GM23338 (cell line): Measurements from ENCODE around the gene ZNF592. TPM values are rescaled to one million over a fixed set of nuclear protein-coding genes. Genes with fewer than 3 reads are reported as not detected.

ENCODE experiments used
- ATAC-seq: fragments of 200-7000 bp; cut with Tn5 transposase; 3 replicates; pipeline ENCODE4 v1.9.1; 2020
- DNase-seq: peaks from one replicate; pipeline ENCODE4 v3.0.0-alpha.2; 2015; ENCODE audit warnings: low spot score
- H2AFZ ChIP-seq: fragments of 200-600 bp; sonication (generic); 2 replicates; pipeline ENCODE4 v1.8.0; 2016; ENCODE audit warnings: antibody characterized with exemption, mild to moderate bottlenecking, moderate library complexity
- H3F3A ChIP-seq: fragments of 200-600 bp; sonication (generic); replicated peaks from 2 replicates; pipeline ENCODE4 v1.8.0; 2017; ENCODE audit warnings: antibody characterized with exemption, mixed run types, low read depth
- H3K27ac ChIP-seq: fragments of 200-600 bp; sonication (generic); 2 replicates; pipeline ENCODE4 v1.6.1; 2016; ENCODE audit warnings: low read depth
- H3K27me3 ChIP-seq: fragments of 200-600 bp; sonication (generic); 2 replicates; pipeline ENCODE4 v1.8.0; 2016; ENCODE audit warnings: mild to moderate bottlenecking, mixed run types, moderate library complexity; ENCODE audit not compliant: insufficient read depth
- H3K36me3 ChIP-seq: fragments of 200-600 bp; sonication (generic); 2 replicates; pipeline ENCODE4 v1.8.0; 2016; ENCODE audit warnings: mild to moderate bottlenecking; ENCODE audit not compliant: insufficient read depth
- H3K4me1 ChIP-seq: fragments of 200-600 bp; sonication (generic); 2 replicates; pipeline ENCODE4 v1.8.0; 2016; ENCODE audit warnings: mild to moderate bottlenecking, moderate library complexity; ENCODE audit not compliant: insufficient read depth
- H3K4me2 ChIP-seq: fragments of 200-600 bp; sonication (generic); 2 replicates; pipeline ENCODE4 v1.7.1; 2017; ENCODE audit warnings: mixed run types
- H3K4me3 ChIP-seq: fragments of 200-600 bp; sonication (generic); 2 replicates; pipeline ENCODE4 v1.6.1; 2016; ENCODE audit warnings: mixed run types
- H3K79me2 ChIP-seq: fragments of 200-600 bp; sonication (generic); replicated peaks from 2 replicates; pipeline ENCODE4 v1.8.0; 2017; ENCODE audit warnings: mild to moderate bottlenecking; ENCODE audit not compliant: insufficient read depth
- H3K9me2 ChIP-seq: fragments of 200-600 bp; sonication (generic); 2 replicates; pipeline ENCODE4 v1.8.0; 2017; ENCODE audit not compliant: insufficient read depth
- H4K20me1 ChIP-seq: fragments of 200-600 bp; sonication (generic); replicated peaks from 2 replicates; pipeline ENCODE4 v1.8.0; 2017; ENCODE audit warnings: mild to moderate bottlenecking; ENCODE audit not compliant: insufficient read depth
- H3K27ac Mint-ChIP-seq: 2 replicates; pipeline ENCODE4 v1.8.0; 2020; ENCODE audit warnings: inconsistent platforms, mild to moderate bottlenecking, moderate library complexity, mixed read lengths
- H3K27me3 Mint-ChIP-seq: 3 replicates; pipeline ENCODE4 v1.8.0; 2022; ENCODE audit warnings: low read depth, mild to moderate bottlenecking, moderate library complexity, mixed read lengths, inconsistent platforms; ENCODE audit not compliant: insufficient read depth, poor library complexity
- H3K36me3 Mint-ChIP-seq: 3 replicates; pipeline ENCODE4 v1.8.0; 2021; ENCODE audit warnings: low read depth, mild to moderate bottlenecking, inconsistent platforms, moderate library complexity, mixed read lengths
- H3K4me1 Mint-ChIP-seq: 3 replicates; pipeline ENCODE4 v1.8.0; 2020; ENCODE audit warnings: mild to moderate bottlenecking, inconsistent platforms, mixed read lengths
- H3K4me3 Mint-ChIP-seq: 3 replicates; pipeline ENCODE4 v1.8.0; 2021; ENCODE audit warnings: moderate library complexity, mild to moderate bottlenecking, inconsistent platforms, mixed read lengths
- H3K9me3 Mint-ChIP-seq: 3 replicates; pipeline ENCODE4 v1.8.0; 2020; ENCODE audit warnings: moderate library complexity, mild to moderate bottlenecking, inconsistent platforms, mixed read lengths
- CREB1 ChIP-seq: fragments of 250-450 bp; sonication (Bioruptor Pico); IDR thresholded peaks from 2 replicates; pipeline ENCODE4 v1.5.0; 2020; ENCODE audit warnings: low read depth, mild to moderate bottlenecking, moderate library complexity
- CTCF ChIP-seq, 2 experiments: fragments of 200-600 bp in 1 of 2; sonication (generic) in 1 of 2; conservative IDR thresholded peaks; 2 replicates each; pipeline versions ENCODE4 v1.5.1 to v1.6.1; 2016 to 2017; ENCODE audit warnings: antibody characterized with exemption in 2 of 2, low read depth in 2 of 2, mild to moderate bottlenecking in 2 of 2, moderate library complexity in 1 of 2
- ETS1 ChIP-seq: IDR thresholded peaks from 2 replicates; pipeline ENCODE4 v1.6.1; 2016; ENCODE audit warnings: antibody characterized with exemption
- EZH2 ChIP-seq: fragments of 200-600 bp; sonication (generic); IDR thresholded peaks from one replicate; pipeline ENCODE4 v1.8.0; 2017; ENCODE audit warnings: antibody characterized with exemption, mild to moderate bottlenecking, low read depth; ENCODE audit not compliant: unreplicated experiment
- EZH2phosphoT487 ChIP-seq: fragments of 200-600 bp; sonication (generic); IDR thresholded peaks from one replicate; pipeline ENCODE4 v1.8.1; 2018; ENCODE audit warnings: antibody characterized with exemption; ENCODE audit not compliant: unreplicated experiment
- NANOG ChIP-seq: IDR thresholded peaks from 2 replicates; pipeline ENCODE4 v1.6.1; 2016; ENCODE audit warnings: antibody characterized with exemption, borderline replicate concordance
- REST ChIP-seq: IDR thresholded peaks from one replicate; pipeline ENCODE4 v1.6.1; 2018; ENCODE audit warnings: antibody characterized with exemption; ENCODE audit not compliant: unreplicated experiment
- ZNF114 ChIP-seq: fragments of 250-450 bp; sonication (Bioruptor Pico); IDR thresholded peaks from 2 replicates; pipeline ENCODE4 v1.5.0; 2020; ENCODE audit warnings: mild to moderate bottlenecking, moderate library complexity
- ZNF462 ChIP-seq: fragments of 250-450 bp; sonication (Bioruptor Pico); IDR thresholded peaks from 2 replicates; pipeline ENCODE4 v1.5.0; 2020; ENCODE audit warnings: mild to moderate bottlenecking, moderate library complexity
- polyA plus RNA-seq: library from polyadenylated mRNA; unstranded; fragments of >200 nt; fragmentation: Nextera tagmentation; extraction: Ambion mirVana; gene quantifications from 2 replicates; pipeline ENCODE4 v1.2.1, GENCODE V29; 2016
- total RNA-seq: library from RNA; depleted of rRNA; stranded (reverse); fragments of >200 nt; shearing (Covaris generic); gene quantifications from 2 replicates; pipeline ENCODE4 v1.2.3, GENCODE V29; 2014

ZNF592 gene
- total and polyA plus RNA-seq, 2 experiments from 2014 or later: 4.4 to 21.4 TPM

- Histone ChIP-seq H3K4me2 (no peak overlapping the region), H2AFZ (no peak overlapping the region), H3K4me3 (no peak overlapping the region), H3K27ac (no peak overlapping the region), H3F3A (0 out of 2 replicates have a peak, but pooled peaks cover 4% of the 10 kb centered on the region), H4K20me1 (peaks cover 11% of the 10 kb centered on the region; the same call in 1 of the 2 replicates), H3K79me2 (peaks cover 81% of the 10 kb centered on the region), H3K9me2 (no peaks in the 10 kb centered on the region), H3K36me3 (no peaks in the 10 kb centered on the region), H3K27me3 (no peaks in the 10 kb centered on the region), H3K4me1 (no peaks in the 10 kb centered on the region; the same call in 1 of the 2 replicates)
- Mint-ChIP-seq H3K9me3 (no peaks in the 10 kb centered on the region), H3K27ac (no peak overlapping the region), H3K36me3 (peaks cover 24% of the 10 kb centered on the region), H3K4me1 (peaks cover 4% of the 10 kb centered on the region; the same call in 1 of the 3 replicates), H3K27me3 (no peaks in the 10 kb centered on the region), H3K4me3 (no peak overlapping the region)
- ATAC-seq (no peak), DNase-seq (no peak)
- TF ChIP-seq NANOG (no peak), ZNF114 (CRISPR knock-in tag) (no peak), ETS1 (no peak), EZH2phosphoT487 (no peak), EZH2 (no peak), ZNF462 (CRISPR knock-in tag) (no peak), REST (no peak), CREB1 (CRISPR knock-in tag) (no peak), CTCF (conservative IDR thresholded peaks at IDR 0.05; ENCODE audit: low read depth in 2 of 2) (no peak)
Measured at GRCh38 chr15:84765675-84766074, 17.3 kb downstream of the ZNF592 start.
